SK-N-MC (cell line): Measurements from ENCODE around the gene CCT6A.
"Not testable (repeated sequence)": the region's sequence is repeated elsewhere in the genome, so short reads cannot be mapped to it uniquely, and the experiment has no call there.

Source experiments
- EZH2 ChIP-seq: fragments of 200-600 bp; sonication (generic); IDR thresholded peaks from one replicate; pipeline ENCODE4 v1.6.1; 2017; ENCODE audit warnings: antibody characterized with exemption
- FOXP2 ChIP-seq: optimal IDR thresholded peaks from 2 replicates; pipeline ENCODE3; 2011; ENCODE audit warnings: mild to moderate bottlenecking, moderate library complexity; ENCODE audit not compliant: insufficient read depth; ENCODE audit errors: extremely low read length, control extremely low read depth
- POLR2AphosphoS5 ChIP-seq: IDR thresholded peaks from 2 replicates; pipeline ENCODE4 v1.6.1; 2012; ENCODE audit warnings: mild to moderate bottlenecking, low read depth, low read length, borderline replicate concordance

- TF ChIP-seq POLR2AphosphoS5, EZH2, FOXP2: not testable (repeated sequence)
Observed at GRCh38 chr7:56112244-56112643, 60.7 kb downstream of the CCT6A start.
